ENCODE data around the gene PI4KA. TPM values are rescaled to one million over a fixed set of nuclear protein-coding genes. Genes with fewer than 3 reads are reported as not detected.

PI4KA gene
- total RNA-seq, 4 donors from 2014 or later: 76.5 to 164 (median 115) TPM

DNA sequence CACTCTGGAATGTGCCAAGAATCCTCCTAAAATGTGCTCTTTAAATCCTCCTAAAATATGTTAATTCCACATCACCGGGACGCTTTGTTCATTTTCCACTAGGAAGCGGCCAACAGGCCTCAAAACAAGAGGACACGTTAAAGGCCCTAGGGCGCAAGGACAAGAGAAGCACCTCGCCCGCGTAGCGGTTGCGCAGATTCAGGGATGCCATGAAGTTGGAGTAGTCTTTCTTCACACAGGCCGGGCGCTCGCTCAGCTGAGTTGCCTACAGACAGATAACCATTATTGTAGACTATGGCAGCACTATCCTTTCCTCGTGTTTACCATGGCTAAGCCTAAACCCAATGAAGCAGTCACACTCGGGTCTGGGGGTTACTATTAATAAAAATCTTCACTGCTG is 114.2 kb downstream of the PI4KA start:
- H3K4me1 ChIP-seq: peaks cover 0 to 11% (median 1%) of the 10 kb centered on the region in 4 donors
- H3K27me3 ChIP-seq: no peaks in the 10 kb centered on the region
- H3K36me3 ChIP-seq: peaks cover 0 to 94% (median 5%) of the 10 kb centered on the region in 3 donors
- 88 to 90% methylated on average over 15 of the region's 15 CpGs for WGBS, 2 donors
- H3K9me3 ChIP-seq: peaks cover 0 to 3% (median 0%) of the 10 kb centered on the region in 4 donors
- H3K4me3 ChIP-seq: no peak overlapping the region
- H3K27ac ChIP-seq: no peak overlapping the region
- no peak for DNase-seq (ENCODE audit: low spot score in 2 of 2)
- no peak for TF ChIP-seq CTCF (IDR thresholded peaks at IDR 0.05)
- no peak for TF ChIP-seq POLR2A (IDR thresholded peaks at IDR 0.05)
- no peak for TF ChIP-seq EP300 (IDR thresholded peaks at IDR 0.05)

DNA sequence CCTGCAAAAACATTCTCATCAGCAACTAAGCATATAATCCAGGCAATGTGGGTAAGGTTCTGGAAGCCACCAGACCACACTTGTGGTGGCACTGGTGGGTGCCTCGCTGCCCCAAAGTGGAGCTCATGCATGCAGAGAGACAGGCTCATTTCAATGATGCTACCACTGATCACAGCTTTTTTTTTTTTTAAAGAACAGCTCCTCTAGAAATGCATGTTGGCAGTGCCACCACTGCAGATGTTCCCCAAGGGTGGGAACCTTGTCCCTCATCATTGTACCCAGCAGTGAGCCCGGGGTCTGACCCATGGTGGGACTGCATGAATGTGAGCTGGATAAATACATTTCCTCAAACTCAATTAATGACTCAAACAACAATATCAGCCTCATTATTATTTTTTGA is 115.8 kb downstream of the PI4KA start:
- no peaks in the 10 kb centered on the region for H3K4me1 ChIP-seq
- no peak for DNase-seq (ENCODE audit: low spot score in 2 of 2)
- no peak overlapping the region for H3K27ac ChIP-seq
- peaks cover 0 to 88% (median 5%) of the 10 kb centered on the region in 3 donors for H3K36me3 ChIP-seq
- WGBS, 2 donors: 87 to 97% methylated on average over 2 of the region's 2 CpGs
- H3K4me3 ChIP-seq: no peak overlapping the region
- TF ChIP-seq POLR2A (IDR thresholded peaks at IDR 0.05) (no peak), EP300 (IDR thresholded peaks at IDR 0.05) (no peak), CTCF (IDR thresholded peaks at IDR 0.05) (no peak)
- peaks cover 0 to 3% (median 0%) of the 10 kb centered on the region in 4 donors for H3K9me3 ChIP-seq
- no peaks in the 10 kb centered on the region for H3K27me3 ChIP-seq

DNA sequence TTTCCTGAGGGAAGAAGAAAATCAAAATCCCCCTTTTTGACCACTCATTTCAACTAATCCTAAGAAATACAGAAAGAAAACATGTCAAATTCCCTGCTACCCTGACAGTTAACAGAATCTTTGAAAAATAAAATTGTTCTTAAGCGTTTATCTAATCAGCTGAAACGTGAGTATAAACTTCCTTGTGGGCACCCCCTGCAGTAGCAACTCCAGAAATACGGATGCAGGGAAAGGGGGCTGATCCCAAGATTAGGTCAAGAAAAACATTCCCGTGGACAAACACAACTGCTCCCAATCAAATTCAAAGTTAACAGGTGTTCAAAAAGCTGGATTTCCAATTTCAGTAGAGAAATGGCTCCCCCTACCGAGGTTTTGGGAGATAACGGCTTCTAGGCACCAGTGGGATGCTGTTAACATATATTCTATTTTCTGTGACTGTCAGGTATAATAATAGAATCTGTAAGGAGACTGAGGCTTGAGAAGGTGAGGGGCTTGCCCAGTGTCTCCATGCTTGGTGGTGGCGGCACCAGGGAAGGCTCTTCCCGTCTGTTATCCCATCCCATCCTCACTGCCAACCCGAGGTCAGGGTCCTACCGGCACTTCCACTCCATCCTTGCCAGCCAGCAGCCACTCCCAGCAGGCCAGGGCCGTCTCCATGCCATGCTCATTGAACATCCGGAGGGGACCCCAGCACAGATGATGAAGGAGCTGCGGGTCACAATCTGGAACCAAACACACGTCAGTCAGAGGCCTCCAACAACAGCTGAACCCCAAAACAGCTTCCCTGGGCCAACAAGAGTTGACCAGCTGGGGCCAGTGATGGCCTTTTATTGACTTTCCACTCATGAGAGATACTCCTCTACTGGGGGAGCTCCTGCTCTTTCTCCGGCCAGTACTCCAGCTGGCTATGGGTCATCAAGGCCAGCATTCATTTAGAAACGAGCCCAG is 116.7 kb downstream of the PI4KA start:
- H3K27ac ChIP-seq: no peak overlapping the region
- H3K9me3 ChIP-seq: peaks cover 0 to 3% (median 0%) of the 10 kb centered on the region in 4 donors
- H3K4me1 ChIP-seq: no peaks in the 10 kb centered on the region
- H3K27me3 ChIP-seq: no peaks in the 10 kb centered on the region
- peak in 1 of 2 donors; percentile 29 for DNase-seq (ENCODE audit: low spot score in 2 of 2)
- H3K36me3 ChIP-seq: peaks cover 0 to 82% (median 5%) of the 10 kb centered on the region in 3 donors
- TF ChIP-seq CTCF (IDR thresholded peaks at IDR 0.05): peak in 4 of 5 experiments; percentile 13 to 60 (median 42)
- TF ChIP-seq POLR2A (IDR thresholded peaks at IDR 0.05): no peak
- TF ChIP-seq EP300 (IDR thresholded peaks at IDR 0.05): no peak
- H3K4me3 ChIP-seq: no peak overlapping the region
- 70 to 76% methylated on average over 14 to 16 of the region's 16 CpGs for WGBS, 2 donors

GRCh38 chr22:20741008-20741633 is 117.5 kb downstream of the PI4KA start:
- peaks cover 0 to 3% (median 0%) of the 10 kb centered on the region in 4 donors for H3K9me3 ChIP-seq
- no peaks in the 10 kb centered on the region for H3K27me3 ChIP-seq
- H3K36me3 ChIP-seq: peaks cover 0 to 81% (median 5%) of the 10 kb centered on the region in 3 donors
- TF ChIP-seq EP300 (IDR thresholded peaks at IDR 0.05) (no peak), CTCF (IDR thresholded peaks at IDR 0.05) (no peak), POLR2A (IDR thresholded peaks at IDR 0.05) (no peak)
- H3K27ac ChIP-seq: no peak overlapping the region
- DNase-seq (ENCODE audit: low spot score in 2 of 2): no peak
- H3K4me3 ChIP-seq: no peak overlapping the region
- no peaks in the 10 kb centered on the region for H3K4me1 ChIP-seq
- WGBS, 2 donors: 91 to 95% methylated on average over 6 of the region's 6 CpGs

All from tibial nerve (tissue), 4 donors.